Fibroblast of villous mesenchyme (primary cell): Measurements from ENCODE around the gene A3GALT2. TPM values are rescaled to one million over a fixed set of nuclear protein-coding genes. Genes with fewer than 3 reads are reported as not detected.
"Not testable (repeated sequence)": the region's sequence is repeated elsewhere in the genome, so short reads cannot be mapped to it uniquely, and the experiment has no call there.

Experiments
- DNase-seq: peaks from one replicate; pipeline ENCODE4 v3.0.0-alpha.2; 2010; ENCODE audit warnings: low read depth
- H3K4me3 ChIP-seq: 2 replicates; pipeline ENCODE4 v1.5.1; 2011; ENCODE audit warnings: low read depth, mild to moderate bottlenecking, low read length
- CTCF ChIP-seq: IDR thresholded peaks from 2 replicates; pipeline ENCODE4 v1.5.1; 2012; ENCODE audit warnings: low read depth, mild to moderate bottlenecking, low read length; ENCODE audit not compliant: insufficient read depth
- total RNA-seq: library from RNA; depleted of rRNA; stranded (reverse); fragments of >200 nt; gene quantifications from 2 replicates; pipeline ENCODE4 v1.2.3, GENCODE V29; 2012

Gene A3GALT2
- total RNA-seq, 1 donor, result not detected

- TF ChIP-seq CTCF, result no peak
- no peak overlapping the region for H3K4me3 ChIP-seq
- DNase-seq, result no peak
These were observed 3.5 kb downstream of the A3GALT2 start for GRCh38 chr1:33317354-33317753.

- H3K4me3 ChIP-seq, result no peak overlapping the region
- no peak for TF ChIP-seq CTCF
- no peak for DNase-seq
These were observed 4.3 kb downstream of the A3GALT2 start for GRCh38 chr1:33316601-33317000.

DNA sequence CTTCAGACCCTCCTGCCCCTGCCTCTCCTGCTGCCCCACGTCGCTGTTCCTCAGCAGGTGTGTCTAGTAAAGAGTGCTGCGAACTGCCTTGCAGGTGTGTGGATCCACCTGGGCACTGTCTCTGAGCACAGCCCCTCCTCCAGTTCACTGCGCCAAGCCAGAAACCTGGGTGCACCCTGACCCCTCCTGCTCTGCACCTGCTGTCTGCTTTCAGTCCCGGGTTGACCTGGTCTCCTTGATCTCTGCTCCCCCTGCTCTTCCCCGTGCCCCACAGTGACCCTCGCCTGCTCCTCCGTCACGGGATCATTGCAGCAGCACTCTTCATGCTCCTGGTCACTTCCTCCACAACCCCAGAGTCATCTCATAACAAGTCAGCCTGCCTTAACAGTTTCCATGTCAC, 6.5 kb downstream of the A3GALT2 start:
- no peak for TF ChIP-seq CTCF
- no peak overlapping the region for H3K4me3 ChIP-seq
- no peak for DNase-seq

DNA sequence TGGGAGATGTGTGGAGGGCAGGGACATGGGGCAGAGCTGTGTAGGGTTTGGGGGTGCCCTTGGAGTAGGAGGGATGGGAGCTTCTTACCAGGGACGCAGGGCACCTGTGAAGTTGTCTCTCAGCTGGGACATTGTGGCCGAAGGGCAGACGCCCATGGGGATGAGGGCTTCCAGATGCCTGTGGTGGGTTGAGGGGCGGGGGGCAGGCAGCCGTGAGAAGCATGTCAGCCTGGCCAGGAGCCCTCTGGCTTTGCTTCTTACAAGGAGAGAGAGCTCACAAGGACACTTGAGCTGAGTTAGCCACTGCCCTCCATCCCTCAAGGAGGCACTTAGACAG, 8.5 kb downstream of the A3GALT2 start:
- no peak for DNase-seq
- H3K4me3 ChIP-seq, result no peak overlapping the region
- no peak for TF ChIP-seq CTCF

- H3K4me3 ChIP-seq, result no peak overlapping the region
- no peak for DNase-seq
- TF ChIP-seq CTCF, result no peak
These were observed 9.0 kb downstream of the A3GALT2 start for GRCh38 chr1:33311706-33312412.

DNA sequence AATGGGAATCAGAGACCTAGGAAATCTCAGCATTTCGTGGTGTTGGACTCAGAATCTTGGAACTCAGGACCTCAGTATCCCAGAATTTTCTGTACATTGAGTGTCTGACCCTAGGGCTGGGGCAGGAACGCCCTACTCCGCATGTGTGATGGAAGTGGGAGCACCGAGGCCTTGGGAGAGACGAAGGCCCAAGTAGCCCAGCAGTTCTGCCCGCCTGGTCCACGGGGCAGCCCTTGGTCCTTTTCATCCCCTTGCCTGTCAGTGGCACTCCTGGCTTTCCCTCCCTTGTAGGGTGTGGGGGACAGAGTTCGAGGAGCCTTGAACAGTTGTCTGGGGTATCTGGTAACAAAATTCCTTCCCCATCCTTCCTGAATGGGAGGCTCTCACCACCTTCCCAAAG, 10.2 kb downstream of the A3GALT2 start:
- H3K4me3 ChIP-seq, result no peak overlapping the region
- DNase-seq, result no peak
- TF ChIP-seq CTCF, result no peak

DNA sequence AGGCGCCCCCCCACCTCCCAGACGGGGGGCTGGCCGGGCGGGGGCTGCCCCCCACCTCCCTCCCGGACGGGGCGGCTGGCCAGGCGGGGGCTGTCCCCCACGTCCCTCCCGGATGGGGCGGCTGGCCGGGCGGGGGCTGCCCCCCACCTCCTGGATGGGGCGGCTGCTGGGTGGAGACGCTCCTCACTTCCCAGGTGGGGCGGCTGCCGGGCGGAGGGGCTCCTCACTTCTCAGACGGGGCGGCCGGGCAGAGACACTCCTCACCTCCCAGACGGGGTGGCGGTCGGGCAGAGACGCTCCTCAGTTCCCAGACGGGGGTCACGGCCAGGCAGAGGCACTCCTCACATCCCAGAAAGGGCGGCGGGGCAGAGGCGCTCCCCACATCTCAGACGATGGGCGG, 11.5 kb downstream of the A3GALT2 start:
- H3K4me3 ChIP-seq, result not testable (repeated sequence)

More for the DNA sequence above, 11.5 kb downstream of the A3GALT2 start:
- not testable (repeated sequence) for DNase-seq
